HepG2 (cell line): ENCODE measurements around the gene IL1RAPL1. TPM values are rescaled to one million over a fixed set of nuclear protein-coding genes. Genes with fewer than 3 reads are reported as not detected.

Source experiments
- ATAC-seq: fragments of 200-7000 bp; cut with Tn5 transposase; 3 replicates; pipeline ENCODE4 v1.9.1; 2020; ENCODE audit warnings: mild to moderate bottlenecking, moderate library complexity
- BruUV-seq: library from RNA; stranded (reverse); fragments of 400-500 nt; replicated peaks from 2 replicates; lab custom pipeline; 2021; lab: Mats Ljungman, UMichigan
- CTCF ChIA-PET: fragments of 300-600 bp; formaldehyde crosslinking; extraction: SDS; loops from one replicate; lab custom pipeline; 2021; ENCODE audit warnings: low total read pairs, inconsistent platforms, low intra/inter-chr PET ratio; lab: Yijun Ruan, JAX
- POLR2A ChIA-PET: fragments of 350-600 bp; sonication (Branson Sonifier 250); formaldehyde crosslinking; loops from one replicate; lab custom pipeline; 2020; ENCODE audit warnings: antibody characterized with exemption, inconsistent platforms; lab: Yijun Ruan, JAX
- DNase-seq: peaks from one replicate; pipeline ENCODE4 v3.0.0-alpha.2; 2015; ENCODE audit warnings: low spot score
- FAIRE-seq: peaks from 3 replicates; lab custom pipeline; 2011; peaks lifted over from hg19 to GRCh38; lab: Jason Lieb, UNC
- H2AFZ ChIP-seq: one replicate; pipeline ENCODE4 v1.6.1; 2011; ENCODE audit warnings: low read length, inconsistent platforms
- H3K27ac ChIP-seq: fragments of 300-600 bp; 3 replicates; pipeline ENCODE4 v1.8.0; 2011; ENCODE audit warnings: mixed run types, mild to moderate bottlenecking, mixed read lengths, low read length, inconsistent platforms; ENCODE audit not compliant: insufficient read depth; ENCODE audit errors: extremely low read length
- H3K27me3 ChIP-seq, 2 experiments: fragments of 200-600 bp in 1 of 2; 2 replicates in 1 of 2; 3 replicates in 1 of 2; pipeline versions ENCODE4 v1.6.0 to v1.8.0; 2011; ENCODE audit warnings: low read length in 2 of 2, mild to moderate bottlenecking in 2 of 2, moderate library complexity in 2 of 2, inconsistent platforms in 1 of 2; ENCODE audit not compliant: insufficient read depth in 2 of 2, control insufficient read depth in 1 of 2
- H3K36me3 ChIP-seq, 2 experiments: fragments of 200-600 bp in 1 of 2; replicated peaks in 1 of 2; 2 replicates in 1 of 2; 3 replicates in 1 of 2; pipeline versions ENCODE4 v1.5.1 to v1.8.0; 2011; ENCODE audit warnings: low read length in 2 of 2, inconsistent platforms in 1 of 2; ENCODE audit not compliant: insufficient read depth in 2 of 2, control insufficient read depth in 1 of 2
- H3K4me1 ChIP-seq: 2 replicates; pipeline ENCODE4 v1.5.1; 2012; ENCODE audit warnings: low read length, inconsistent platforms; ENCODE audit not compliant: insufficient read depth
- H3K4me2 ChIP-seq: 2 replicates; pipeline ENCODE4 v1.6.0; 2011; ENCODE audit warnings: low read depth, low read length, inconsistent platforms
- H3K4me3 ChIP-seq, 3 experiments: fragments of 200-600 bp in 1 of 3; sonication (generic), shearing (Covaris generic) in 1 of 3; replicated peaks in 1 of 3; 2 replicates each; pipeline ENCODE4 v1.5.1; 2011 to 2016; ENCODE audit warnings: low read length in 3 of 3, inconsistent platforms in 2 of 3, low read depth in 2 of 3, mild to moderate bottlenecking in 2 of 3, control low read depth in 1 of 3, mixed read lengths in 1 of 3; ENCODE audit not compliant: insufficient read depth in 1 of 3
- H3K79me2 ChIP-seq: one replicate; pipeline ENCODE4 v1.6.1; 2011; ENCODE audit warnings: low read length, inconsistent platforms; ENCODE audit not compliant: insufficient read depth
- H3K9ac ChIP-seq: 2 replicates; pipeline ENCODE4 v1.6.0; 2011; ENCODE audit warnings: mild to moderate bottlenecking, low read depth, low read length, inconsistent platforms; ENCODE audit not compliant: insufficient read depth
- H3K9me3 ChIP-seq: 2 replicates; pipeline ENCODE4 v1.5.1; 2012; ENCODE audit warnings: mild to moderate bottlenecking, low read length
- H4K20me1 ChIP-seq: 2 replicates; pipeline ENCODE4 v1.6.0; 2011; ENCODE audit warnings: inconsistent platforms, mild to moderate bottlenecking, low read length, moderate library complexity; ENCODE audit not compliant: insufficient read depth
- ATM ChIP-seq: fragments of 450-650 bp; IDR thresholded peaks from 2 replicates; pipeline ENCODE4 v1.7.1; 2017; ENCODE audit warnings: mild to moderate bottlenecking, borderline replicate concordance
- DDIT3 ChIP-seq: sonication (generic); formaldehyde crosslinking; IDR thresholded peaks from 2 replicates; pipeline ENCODE4 v1.4.0; 2020; ENCODE audit warnings: mild to moderate bottlenecking, missing genetic modification reagents
- DNMT1 ChIP-seq: sonication (generic); formaldehyde crosslinking; IDR thresholded peaks from 2 replicates; pipeline ENCODE4 v1.5.1; 2020; ENCODE audit warnings: mild to moderate bottlenecking, missing genetic modification reagents
- HNRNPL ChIP-seq: fragments of 200-400 bp; formaldehyde crosslinking; IDR thresholded peaks from 2 replicates; pipeline ENCODE4 v1.6.1; 2017; ENCODE audit warnings: mild to moderate bottlenecking, low read depth, low read length
- HOXA9 ChIP-seq: sonication (generic); formaldehyde crosslinking; IDR thresholded peaks from 2 replicates; pipeline ENCODE4 v1.8.1; 2022; ENCODE audit warnings: missing genetic modification reagents, mild to moderate bottlenecking, moderate library complexity, borderline replicate concordance
- KDM6A ChIP-seq: IDR thresholded peaks from 2 replicates; pipeline ENCODE4 v1.6.1; 2016; ENCODE audit warnings: low read depth
- KLF12 ChIP-seq: sonication (generic); formaldehyde crosslinking; IDR thresholded peaks from 2 replicates; pipeline ENCODE4 v1.4.0; 2020; ENCODE audit warnings: missing genetic modification reagents, borderline replicate concordance
- KLF6 ChIP-seq: IDR thresholded peaks from 2 replicates; pipeline ENCODE4 v1.8.0; 2016; ENCODE audit warnings: missing biosample characterization, missing genetic modification reagents
- POGK ChIP-seq: sonication (generic); formaldehyde crosslinking; conservative IDR thresholded peaks from 2 replicates; pipeline ENCODE4 v1.8.0; 2022; ENCODE audit warnings: mild to moderate bottlenecking, moderate library complexity, missing genetic modification reagents
- RFX1 ChIP-seq: fragments of 450-650 bp; IDR thresholded peaks from 2 replicates; pipeline ENCODE4 v1.6.1; 2017
- U2AF2 ChIP-seq: fragments of 200-400 bp; formaldehyde crosslinking; IDR thresholded peaks from 2 replicates; pipeline ENCODE4 v1.6.1; 2017; ENCODE audit warnings: low read depth, mild to moderate bottlenecking, low read length
- ZBTB38 ChIP-seq: sonication (generic); formaldehyde crosslinking; IDR thresholded peaks from 2 replicates; pipeline ENCODE4 v1.5.1; 2020; ENCODE audit warnings: mild to moderate bottlenecking, missing genetic modification reagents
- ZHX1 ChIP-seq: sonication (generic); formaldehyde crosslinking; IDR thresholded peaks from 2 replicates; pipeline ENCODE4 v1.8.1; 2022; ENCODE audit warnings: low read depth, mild to moderate bottlenecking, missing genetic modification reagents
- ZNF275 ChIP-seq: sonication (generic); formaldehyde crosslinking; IDR thresholded peaks from 2 replicates; pipeline ENCODE4 v1.8.0; 2022; ENCODE audit warnings: missing genetic modification reagents, mild to moderate bottlenecking, inconsistent platforms, borderline replicate concordance
- ZNF615 ChIP-seq: sonication (generic); formaldehyde crosslinking; IDR thresholded peaks from 2 replicates; pipeline ENCODE4 v1.5.0; 2020; ENCODE audit warnings: mild to moderate bottlenecking, missing genetic modification reagents, borderline replicate concordance
- ZNF775 ChIP-seq: sonication (generic); formaldehyde crosslinking; IDR thresholded peaks from 2 replicates; pipeline ENCODE4 v1.4.0; 2020; ENCODE audit warnings: missing genetic modification reagents, mild to moderate bottlenecking, moderate library complexity, borderline replicate concordance
- ZSCAN21 ChIP-seq: sonication (generic); formaldehyde crosslinking; IDR thresholded peaks from 2 replicates; pipeline ENCODE4 v1.8.0; 2022; ENCODE audit warnings: mild to moderate bottlenecking, missing genetic modification reagents, moderate library complexity, borderline replicate concordance
- in situ Hi-C: cut with HindIII; loops from 2 replicates; pipeline ENCODE4 v1.10.0; 2017; ENCODE audit warnings: low pct_unique_long_range_greater_than_20kb; ENCODE audit not compliant: extremely low pct_ligation_motif_present
- intact Hi-C: fragments of 100-400 bp; cut with micrococcal nuclease; formaldehyde crosslinking; loops from one replicate; pipeline ENCODE4 v1.10.0; 2022; ENCODE audit not compliant: unreplicated experiment
- polyA plus RNA-seq, 8 experiments: library from polyadenylated mRNA; depleted of rRNA in 3 of 8; stranded (reverse) in 7 of 8; unstranded in 1 of 8; fragments of >200 nt; fragmentation: Illumina TruSeq in 4 of 8; extraction: Trizol in 4 of 8; gene quantifications; 2 replicates each; pipeline versions ENCODE4 v1.2.1 to v1.2.3, GENCODE V29; 2011 to 2016; ENCODE audit warnings: low read depth in 4 of 8, missing spikeins in 1 of 8, mixed read lengths in 1 of 8; ENCODE audit not compliant: insufficient read depth in 1 of 8
- total RNA-seq, 5 experiments: library from RNA; depleted of rRNA; stranded (reverse); fragments of >200 nt; fragmentation: Illumina TruSeq; extraction: Trizol; gene quantifications; 2 replicates each; pipeline ENCODE4 v1.2.3, GENCODE V29; 2016; ENCODE audit warnings: low read depth in 1 of 5
- TF ChIP-seq, protein P1 (sequence below): IDR thresholded peaks from 2 replicates; pipeline ENCODE4 v1.6.1; 2016

IL1RAPL1 gene
- total and polyA plus RNA-seq, 2 of the 13 experiments (the other 11 are each of a cell fraction or from before 2014, with no cell fraction given): 0.04 TPM; not detected in 1

- TF ChIP-seq HNRNPL: no peak
- no peak for TF ChIP-seq DNMT1 (CRISPR knock-in tag)
- no peak for TF ChIP-seq RFX1
Observed at GRCh38 chrX:28998609-28999135, 411.4 kb downstream of the IL1RAPL1 start (continued).

GRCh38 chrX:29012867-29013266 is 425.6 kb downstream of the IL1RAPL1 start:
- no peak overlapping the region for H3K4me2 ChIP-seq
- H3K4me3 ChIP-seq: no peak overlapping the region
- H3K9me3 ChIP-seq: no peaks in the 10 kb centered on the region
- BruUV-seq: no TSS peak
- DNase-seq (no peak), FAIRE-seq (no peak), ATAC-seq (no peak)
- intact Hi-C loops: no loop called here
- no peaks in the 10 kb centered on the region for H3K79me2 ChIP-seq
- H3K4me1 ChIP-seq: no peaks in the 10 kb centered on the region
- POLR2A ChIA-PET: no interaction called here
- no peak overlapping the region for H2AFZ ChIP-seq
- in situ Hi-C loops: no loop called here
- H3K36me3 ChIP-seq: no peaks in the 10 kb centered on the region
- CTCF ChIA-PET: no interaction called here
- H3K9ac ChIP-seq: no peak overlapping the region
- H3K27me3 ChIP-seq: no peaks in the 10 kb centered on the region
- H4K20me1 ChIP-seq: no peaks in the 10 kb centered on the region
- no peak overlapping the region for H3K27ac ChIP-seq
- no peak for TF ChIP-seq ZNF775 (CRISPR knock-in tag)
- no peak for TF ChIP-seq ZSCAN21 (CRISPR knock-in tag)
- TF ChIP-seq ATM: no peak
- TF ChIP-seq ZNF615 (CRISPR knock-in tag): no peak
- no peak for TF ChIP-seq POGK (CRISPR knock-in tag)
- no peak for TF ChIP-seq ZNF275 (CRISPR knock-in tag)
- TF ChIP-seq, protein P1, sequence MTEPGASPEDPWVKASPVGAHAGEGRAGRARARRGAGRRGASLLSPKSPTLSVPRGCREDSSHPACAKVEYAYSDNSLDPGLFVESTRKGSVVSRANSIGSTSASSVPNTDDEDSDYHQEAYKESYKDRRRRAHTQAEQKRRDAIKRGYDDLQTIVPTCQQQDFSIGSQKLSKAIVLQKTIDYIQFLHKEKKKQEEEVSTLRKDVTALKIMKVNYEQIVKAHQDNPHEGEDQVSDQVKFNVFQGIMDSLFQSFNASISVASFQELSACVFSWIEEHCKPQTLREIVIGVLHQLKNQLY (CRISPR knock-in tag): no peak
- no peak for TF ChIP-seq KDM6A (CRISPR knock-in tag)
- TF ChIP-seq DDIT3 (CRISPR knock-in tag): no peak
- TF ChIP-seq ZHX1 (CRISPR knock-in tag): no peak
- TF ChIP-seq KLF12 (CRISPR knock-in tag): no peak
- no peak for TF ChIP-seq HOXA9
- TF ChIP-seq KLF6 (CRISPR knock-in tag): no peak
- no peak for TF ChIP-seq U2AF2
- no peak for TF ChIP-seq ZBTB38 (CRISPR knock-in tag)
